OCI-LY7 (cell line): ENCODE results near the gene C13orf42. TPM values are rescaled to one million over a fixed set of nuclear protein-coding genes. Genes with fewer than 3 reads are reported as not detected.

Source experiments
- BruUV-seq: library from RNA; stranded (reverse); fragments of 400-500 nt; replicated peaks from 2 replicates; lab custom pipeline; 2021; lab: Mats Ljungman, UMichigan
- CTCF ChIA-PET: fragments of 300-600 bp; sonication (Branson Sonifier 250); formaldehyde crosslinking; loops from one replicate; lab custom pipeline; 2022; ENCODE audit warnings: antibody characterized with exemption; ENCODE audit not compliant: unreplicated experiment; lab: Charles Lee
- POLR2A ChIA-PET: fragments of 300-600 bp; sonication (Branson Sonifier 250); formaldehyde crosslinking; loops from one replicate; lab custom pipeline; 2022; ENCODE audit warnings: antibody characterized with exemption; lab: Charles Lee
- DNase-seq: peaks from one replicate; pipeline ENCODE4 v3.0.0-alpha.2; 2015; ENCODE audit warnings: low spot score
- H2AFZ ChIP-seq: fragments of 200-600 bp; sonication (generic), shearing (Covaris generic); 2 replicates; pipeline ENCODE4 v1.6.1; 2014; ENCODE audit warnings: mild to moderate bottlenecking, antibody characterized with exemption, low read length, moderate library complexity
- H3K27ac ChIP-seq: fragments of 200-600 bp; sonication (generic); 2 replicates; pipeline ENCODE4 v1.5.1; 2014; ENCODE audit warnings: mixed run types, low read depth, mild to moderate bottlenecking, moderate library complexity, low read length, inconsistent platforms; ENCODE audit not compliant: poor library complexity, severe bottlenecking
- H3K36me3 ChIP-seq: fragments of 200-600 bp; sonication (generic); 2 replicates; pipeline ENCODE4 v1.6.1; 2014; ENCODE audit warnings: mild to moderate bottlenecking, antibody characterized with exemption, low read length, moderate library complexity, mixed read lengths; ENCODE audit not compliant: insufficient read depth
- H3K4me1 ChIP-seq: fragments of 200-600 bp; sonication (generic); 2 replicates; pipeline ENCODE4 v1.5.1; 2014; ENCODE audit warnings: mild to moderate bottlenecking, low read length; ENCODE audit not compliant: insufficient read depth, poor library complexity, severe bottlenecking
- H3K4me2 ChIP-seq: fragments of 200-600 bp; sonication (generic); 2 replicates; pipeline ENCODE4 v1.6.1; 2014; ENCODE audit warnings: mild to moderate bottlenecking, low read length
- H3K4me3 ChIP-seq: fragments of 200-600 bp; sonication (generic); 2 replicates; pipeline ENCODE4 v1.5.1; 2014; ENCODE audit warnings: mild to moderate bottlenecking, low read depth, low read length; ENCODE audit not compliant: poor library complexity, severe bottlenecking
- H3K79me2 ChIP-seq: fragments of 200-600 bp; sonication (generic); 2 replicates; pipeline ENCODE4 v1.6.1; 2016; ENCODE audit warnings: low read depth, mild to moderate bottlenecking, low read length, moderate library complexity, mixed read lengths; ENCODE audit not compliant: insufficient read depth
- H3K9me2 ChIP-seq: fragments of 200-600 bp; sonication (generic); 2 replicates; pipeline ENCODE4 v1.6.1; 2016; ENCODE audit warnings: mild to moderate bottlenecking, low read length, mixed read lengths; ENCODE audit not compliant: insufficient read depth
- H3K9me3 ChIP-seq: fragments of 200-600 bp; sonication (generic); 2 replicates; pipeline ENCODE4 v1.6.1; 2014; ENCODE audit warnings: mild to moderate bottlenecking, mixed run types, low read length, mixed read lengths
- H4K20me1 ChIP-seq: fragments of 200-600 bp; sonication (generic); 2 replicates; pipeline ENCODE4 v1.6.1; 2014; ENCODE audit warnings: mild to moderate bottlenecking, antibody characterized with exemption, low read length, moderate library complexity, mixed read lengths; ENCODE audit not compliant: insufficient read depth
- EZH2phosphoT487 ChIP-seq: fragments of 200-600 bp; sonication (generic); IDR thresholded peaks from 2 replicates; pipeline ENCODE4 v1.6.1; 2018; ENCODE audit warnings: low read depth, borderline replicate concordance, mild to moderate bottlenecking, mixed run types, antibody characterized with exemption, low read length, moderate library complexity, mixed read lengths
- intact Hi-C: fragments of 100-400 bp; cut with micrococcal nuclease; formaldehyde crosslinking; loops from one replicate; pipeline ENCODE4 v1.10.0; 2022; ENCODE audit not compliant: unreplicated experiment
- total RNA-seq, 2 experiments: library from RNA; depleted of rRNA in 1 of 2; stranded (reverse); fragments of >200 nt in 1 of 2; shearing (Covaris generic) in 1 of 2; gene quantifications; 2 replicates each; pipeline ENCODE4 v1.2.3, GENCODE V29; 2014 to 2022
- TF ChIP-seq, protein P1 (sequence below): fragments of 200-600 bp; sonication (generic); conservative IDR thresholded peaks from 2 replicates; pipeline ENCODE4 v1.5.1; 2014; ENCODE audit warnings: mild to moderate bottlenecking, antibody characterized with exemption, low read length, moderate library complexity, mixed read lengths

The C13orf42 gene
- total RNA-seq, 2 experiments from 2014 or later, result not detected

DNA sequence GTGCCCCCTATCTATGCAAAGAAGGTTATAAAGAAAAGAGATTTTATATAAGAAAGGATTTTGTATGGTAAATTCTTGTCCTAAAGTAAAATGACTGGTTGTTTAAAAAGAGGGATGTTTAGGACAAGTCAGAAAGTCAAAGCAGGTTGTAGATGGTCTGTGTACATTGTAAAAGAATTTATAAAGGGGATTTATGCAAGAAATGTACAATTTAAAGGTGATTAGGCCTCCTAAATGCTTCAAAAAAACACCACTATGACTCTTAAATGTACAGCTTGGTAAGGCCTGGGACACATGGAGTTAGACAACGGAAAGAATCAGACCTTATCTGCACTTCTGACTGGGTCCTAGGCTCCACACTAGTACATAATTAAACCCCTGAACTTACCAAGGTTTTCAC lies 19.3 kb upstream of the C13orf42 start:
- POLR2A ChIA-PET, result no interaction called here

DNA sequence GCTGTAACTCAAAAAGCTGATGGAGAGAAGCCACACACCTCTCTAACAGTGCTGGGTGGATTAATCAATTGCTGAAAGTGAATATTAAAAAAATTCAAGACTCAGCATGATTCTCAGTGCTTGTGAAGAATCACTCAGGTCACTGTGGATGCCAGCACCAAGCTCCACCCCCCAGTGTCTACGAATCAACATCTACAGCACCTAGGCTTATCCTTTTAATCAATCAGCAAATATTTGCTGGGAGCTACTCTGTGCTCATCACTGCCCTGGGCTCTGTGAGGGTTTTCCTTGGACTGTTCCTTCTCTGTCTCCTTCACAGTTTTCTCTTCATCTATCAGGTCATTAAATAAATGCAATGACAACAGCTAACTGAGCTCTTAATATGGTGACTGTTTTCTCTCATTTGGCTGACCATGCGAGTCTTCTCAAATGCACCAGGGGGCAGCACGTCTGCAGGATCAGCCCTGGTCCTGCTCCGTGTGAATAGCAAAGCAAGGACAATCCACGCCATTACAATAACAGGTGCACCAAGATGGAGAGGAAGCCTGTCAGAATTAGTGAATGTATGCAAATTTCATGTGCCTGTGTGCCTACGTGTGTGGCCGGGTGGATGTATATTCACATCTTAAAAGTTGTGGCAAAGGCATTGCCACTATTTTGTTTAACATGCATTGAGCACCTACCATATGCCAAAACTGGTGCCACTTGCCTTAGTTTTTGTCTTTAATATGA lies 14.6 kb upstream of the C13orf42 start:
- Histone ChIP-seq H3K4me1 (no peaks in the 10 kb centered on the region), H3K9me3 (no peaks in the 10 kb centered on the region), H4K20me1 (no peaks in the 10 kb centered on the region), H3K79me2 (no peaks in the 10 kb centered on the region), H3K36me3 (no peaks in the 10 kb centered on the region), H3K27ac (no peak overlapping the region), H2AFZ (no peak overlapping the region), H3K4me2 (no peak overlapping the region), H3K9me2 (no peaks in the 10 kb centered on the region), H3K4me3 (no peak overlapping the region)
- peak; percentile 76 for DNase-seq
- no TSS peak for BruUV-seq
- ChIA-PET CTCF (interaction anchor here (0.8 to 2.3 kb wide), 3 partner anchors 157 to 328 kb away, joined by 3 to 18 read pairs (median 5); no protein-coding TSS in a partner anchor), POLR2A (interaction anchor here (1.5 kb wide), 1 partner anchor 160 kb away, joined by 4 read pairs; no protein-coding TSS in a partner anchor)
- no peak for TF ChIP-seq EZH2phosphoT487
- TF ChIP-seq, protein P1, sequence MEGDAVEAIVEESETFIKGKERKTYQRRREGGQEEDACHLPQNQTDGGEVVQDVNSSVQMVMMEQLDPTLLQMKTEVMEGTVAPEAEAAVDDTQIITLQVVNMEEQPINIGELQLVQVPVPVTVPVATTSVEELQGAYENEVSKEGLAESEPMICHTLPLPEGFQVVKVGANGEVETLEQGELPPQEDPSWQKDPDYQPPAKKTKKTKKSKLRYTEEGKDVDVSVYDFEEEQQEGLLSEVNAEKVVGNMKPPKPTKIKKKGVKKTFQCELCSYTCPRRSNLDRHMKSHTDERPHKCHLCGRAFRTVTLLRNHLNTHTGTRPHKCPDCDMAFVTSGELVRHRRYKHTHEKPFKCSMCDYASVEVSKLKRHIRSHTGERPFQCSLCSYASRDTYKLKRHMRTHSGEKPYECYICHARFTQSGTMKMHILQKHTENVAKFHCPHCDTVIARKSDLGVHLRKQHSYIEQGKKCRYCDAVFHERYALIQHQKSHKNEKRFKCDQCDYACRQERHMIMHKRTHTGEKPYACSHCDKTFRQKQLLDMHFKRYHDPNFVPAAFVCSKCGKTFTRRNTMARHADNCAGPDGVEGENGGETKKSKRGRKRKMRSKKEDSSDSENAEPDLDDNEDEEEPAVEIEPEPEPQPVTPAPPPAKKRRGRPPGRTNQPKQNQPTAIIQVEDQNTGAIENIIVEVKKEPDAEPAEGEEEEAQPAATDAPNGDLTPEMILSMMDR, result peak; percentile 92
- intact Hi-C loops, result loop anchor here (1.0 kb wide), 2 partner anchors 161 to 672 kb away; no protein-coding TSS in a partner anchor

More for the DNA sequence above, 19.3 kb upstream of the C13orf42 start:
- intact Hi-C loops, result no loop called here
- H3K9me3 ChIP-seq, result peaks cover 10% of the 10 kb centered on the region; the same call in 1 of the 2 replicates
- no TSS peak for BruUV-seq
- no peaks in the 10 kb centered on the region for H3K4me1 ChIP-seq
- no peaks in the 10 kb centered on the region for H3K36me3 ChIP-seq
- no peaks in the 10 kb centered on the region for H3K9me2 ChIP-seq
- no peak overlapping the region for H3K27ac ChIP-seq
- TF ChIP-seq, protein P1, result no peak
- TF ChIP-seq EZH2phosphoT487, result no peak
- no peak overlapping the region for H3K4me2 ChIP-seq
- DNase-seq, result no peak
- no peaks in the 10 kb centered on the region for H3K79me2 ChIP-seq
- H4K20me1 ChIP-seq, result no peaks in the 10 kb centered on the region
- no peak overlapping the region for H2AFZ ChIP-seq
- H3K4me3 ChIP-seq, result no peak overlapping the region
- CTCF ChIA-PET, result no interaction called here
